ENCODE data around the gene SUGCT. TPM values are rescaled to one million over a fixed set of nuclear protein-coding genes. Genes with fewer than 3 reads are reported as not detected.

Gene SUGCT
- total RNA-seq, 2 experiments from 2014 or later, result 0.95 to 1.2 TPM

- no peaks in the 10 kb centered on the region for H3K36me3 ChIP-seq (ENCODE audit: insufficient read depth, low read length)
- H3K36me3 Mint-ChIP-seq (ENCODE audit: low read depth), result no peaks in the 10 kb centered on the region
- H3K4me1 Mint-ChIP-seq (ENCODE audit: low read depth), result no peaks in the 10 kb centered on the region
- ATAC-seq (ENCODE audit: poor library complexity) (no peak), DNase-seq (no peak)
- H3K9me3 Mint-ChIP-seq, result no peaks in the 10 kb centered on the region
- TF ChIP-seq CTCF (IDR thresholded peaks at IDR 0.05), result no peak
- ChIA-PET CTCF (no interaction called here), POLR2A (no interaction called here)
- H3K27ac Mint-ChIP-seq, result no peak overlapping the region
- no peaks in the 10 kb centered on the region for H3K27me3 Mint-ChIP-seq
- no peaks in the 10 kb centered on the region for H3K4me1 ChIP-seq (ENCODE audit: insufficient read depth, low read length)
- no peak overlapping the region for H3K4me3 Mint-ChIP-seq
- no peak overlapping the region for H3K27ac ChIP-seq (ENCODE audit: low read depth in 1 of 2, low read length in 2 of 2)
- no peak overlapping the region for H3K4me3 ChIP-seq (ENCODE audit: low read length)
- no peaks in the 10 kb centered on the region for H3K27me3 ChIP-seq (ENCODE audit: control insufficient read depth in 1 of 2, insufficient read depth in 2 of 2, low read length in 2 of 2)
- peaks cover 0 to 4% of the 10 kb centered on the region in 2 experiments for H3K9me3 ChIP-seq (ENCODE audit: control insufficient read depth in 1 of 2, insufficient read depth in 1 of 2, low read length in 2 of 2)
- intact Hi-C loops (cut with DNase I, micrococcal nuclease), result no loop called here
Observed at GRCh38 chr7:40629891-40630290, 495.1 kb downstream of the SUGCT start.

GRCh38 chr7:40634118-40634517 is 499.3 kb downstream of the SUGCT start:
- TF ChIP-seq CTCF (IDR thresholded peaks at IDR 0.05), result no peak

GRCh38 chr7:40638545-40639320 is 503.9 kb downstream of the SUGCT start:
- Histone ChIP-seq H3K27me3 (ENCODE audit: control insufficient read depth in 1 of 2, insufficient read depth in 2 of 2, low read length in 2 of 2) (no peaks in the 10 kb centered on the region), H3K36me3 (ENCODE audit: insufficient read depth, low read length) (no peaks in the 10 kb centered on the region), H3K9me3 (ENCODE audit: control insufficient read depth in 1 of 2, insufficient read depth in 1 of 2, low read length in 2 of 2) (peaks cover 0 to 4% of the 10 kb centered on the region in 2 experiments), H3K4me1 (ENCODE audit: insufficient read depth, low read length) (no peaks in the 10 kb centered on the region), H3K27ac (ENCODE audit: low read depth in 1 of 2, low read length in 2 of 2) (no peak overlapping the region), H3K4me3 (ENCODE audit: low read length) (no peak overlapping the region)
- Mint-ChIP-seq H3K9me3 (no peaks in the 10 kb centered on the region), H3K27me3 (no peaks in the 10 kb centered on the region), H3K4me1 (ENCODE audit: low read depth) (no peaks in the 10 kb centered on the region), H3K27ac (no peak overlapping the region), H3K36me3 (ENCODE audit: low read depth) (no peaks in the 10 kb centered on the region), H3K4me3 (no peak overlapping the region)
- ATAC-seq (ENCODE audit: poor library complexity) (no peak), DNase-seq (no peak)
- intact Hi-C loops (cut with DNase I, micrococcal nuclease), result no loop called here
- no peak for TF ChIP-seq CTCF (IDR thresholded peaks at IDR 0.05)
- POLR2A ChIA-PET, result no interaction called here
- CTCF ChIA-PET, result no interaction called here

More at GRCh38 chr7:40634118-40634517, 499.3 kb downstream of the SUGCT start:
- no peaks in the 10 kb centered on the region for H3K4me1 Mint-ChIP-seq (ENCODE audit: low read depth)
- ChIA-PET POLR2A (no interaction called here), CTCF (no interaction called here)
- DNase-seq (no peak), ATAC-seq (ENCODE audit: poor library complexity) (no peak)
- H3K27me3 Mint-ChIP-seq, result no peaks in the 10 kb centered on the region
- H3K27me3 ChIP-seq (ENCODE audit: control insufficient read depth in 1 of 2, insufficient read depth in 2 of 2, low read length in 2 of 2), result no peaks in the 10 kb centered on the region
- no peaks in the 10 kb centered on the region for H3K4me1 ChIP-seq (ENCODE audit: insufficient read depth, low read length)
- H3K36me3 ChIP-seq (ENCODE audit: insufficient read depth, low read length), result no peaks in the 10 kb centered on the region
- H3K27ac ChIP-seq (ENCODE audit: low read depth in 1 of 2, low read length in 2 of 2), result no peak overlapping the region
- no peak overlapping the region for H3K4me3 Mint-ChIP-seq
- no peaks in the 10 kb centered on the region for H3K36me3 Mint-ChIP-seq (ENCODE audit: low read depth)
- peaks cover 0 to 4% of the 10 kb centered on the region in 2 experiments for H3K9me3 ChIP-seq (ENCODE audit: control insufficient read depth in 1 of 2, insufficient read depth in 1 of 2, low read length in 2 of 2)
- intact Hi-C loops (cut with DNase I, micrococcal nuclease), result no loop called here
- no peaks in the 10 kb centered on the region for H3K9me3 Mint-ChIP-seq
- H3K27ac Mint-ChIP-seq, result no peak overlapping the region
- H3K4me3 ChIP-seq (ENCODE audit: low read length), result no peak overlapping the region
